D341Med (cell line): ENCODE results near the gene CMTR2.

Experiments
- DNase-seq: peaks from one replicate; pipeline ENCODE4 v3.0.0; 2012; ENCODE audit warnings: low spot score

The CMTR2 gene

GRCh38 chr16:71273384-71273783, 15.8 kb downstream of the CMTR2 start:
- DNase-seq = no peak

- DNase-seq = no peak
Measured at GRCh38 chr16:71264299-71264698, 24.9 kb downstream of the CMTR2 start.

GRCh38 chr16:71263582-71263981, 25.6 kb downstream of the CMTR2 start:
- no peak for DNase-seq

- DNase-seq = no peak
Measured at GRCh38 chr16:71262391-71262790, 26.8 kb downstream of the CMTR2 start.

GRCh38 chr16:71260995-71261394, 28.2 kb downstream of the CMTR2 start:
- DNase-seq = no peak

- no peak for DNase-seq
Measured at GRCh38 chr16:71259086-71259485, 30.1 kb downstream of the CMTR2 start.

- no peak for DNase-seq
Measured at GRCh38 chr16:71258372-71258771, 30.8 kb downstream of the CMTR2 start.

- DNase-seq = no peak
Measured at GRCh38 chr16:71257768-71258167, 31.4 kb downstream of the CMTR2 start.

- DNase-seq = peak; percentile 28
Measured at GRCh38 chr16:71255721-71256120, 33.5 kb downstream of the CMTR2 start.

GRCh38 chr16:71254832-71255525, 34.2 kb downstream of the CMTR2 start:
- no peak for DNase-seq

GRCh38 chr16:71250461-71251235, 38.6 kb downstream of the CMTR2 start:
- no peak for DNase-seq

- DNase-seq = no peak
Measured at GRCh38 chr16:71249399-71249798, 39.8 kb downstream of the CMTR2 start.

GRCh38 chr16:71247478-71247877, 41.7 kb downstream of the CMTR2 start:
- DNase-seq = no peak

GRCh38 chr16:71246309-71246708, 42.9 kb downstream of the CMTR2 start:
- no peak for DNase-seq

GRCh38 chr16:71244521-71244920, 44.7 kb downstream of the CMTR2 start:
- no peak for DNase-seq

GRCh38 chr16:71242601-71243000, 46.6 kb downstream of the CMTR2 start:
- DNase-seq = no peak

GRCh38 chr16:71242036-71242435, 47.2 kb downstream of the CMTR2 start:
- no peak for DNase-seq
